Mononuclear cell (primary cell): ENCODE measurements around the gene TLE1. TPM values are rescaled to one million over a fixed set of nuclear protein-coding genes. Genes with fewer than 3 reads are reported as not detected.

ENCODE experiments used
- H3K27me3 ChIP-seq: 2 replicates; pipeline ENCODE4 v1.6.0; 2011; ENCODE audit warnings: low read length, control low read depth; ENCODE audit not compliant: insufficient read depth
- H3K4me1 ChIP-seq: 2 replicates; pipeline ENCODE4 v1.5.1; 2011; ENCODE audit warnings: mild to moderate bottlenecking, low read length, control low read depth; ENCODE audit not compliant: insufficient read depth
- H3K4me3 ChIP-seq: 2 replicates; pipeline ENCODE4 v1.5.1; 2011; ENCODE audit warnings: mild to moderate bottlenecking, low read length, moderate library complexity
- H3K9me3 ChIP-seq: 2 replicates; pipeline ENCODE4 v1.5.1; 2011; ENCODE audit warnings: low read depth, mild to moderate bottlenecking, control low read depth, low read length
- total RNA-seq: library from RNA; depleted of rRNA; stranded (reverse); fragments of >200 nt; gene quantifications from one replicate; pipeline ENCODE4 v1.2.3, GENCODE V29; 2012

The TLE1 gene
- total RNA-seq, 1 donor, result 27.2 TPM

DNA sequence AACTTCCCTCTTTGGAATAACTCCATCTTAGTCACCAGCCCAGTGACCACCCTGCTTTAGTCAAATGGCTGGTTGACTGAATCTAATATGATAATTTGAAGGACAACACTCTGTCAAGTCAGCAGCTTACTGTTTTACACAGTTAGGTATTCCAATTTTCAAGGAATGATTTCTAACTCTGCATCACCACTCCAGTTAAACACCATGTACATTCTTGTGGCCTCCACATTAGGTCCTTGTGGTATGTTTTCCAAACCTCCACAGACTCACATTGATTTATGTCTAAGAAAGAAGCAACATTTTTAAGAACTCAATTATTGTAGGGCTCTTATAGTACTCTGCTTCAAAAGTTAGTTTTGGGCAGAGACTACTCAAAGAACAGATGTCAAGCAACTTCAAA, 110.7 kb downstream of the TLE1 start:
- no peak overlapping the region for H3K4me3 ChIP-seq
- no peaks in the 10 kb centered on the region for H3K27me3 ChIP-seq
- H3K4me1 ChIP-seq, result no peaks in the 10 kb centered on the region
- no peaks in the 10 kb centered on the region for H3K9me3 ChIP-seq

DNA sequence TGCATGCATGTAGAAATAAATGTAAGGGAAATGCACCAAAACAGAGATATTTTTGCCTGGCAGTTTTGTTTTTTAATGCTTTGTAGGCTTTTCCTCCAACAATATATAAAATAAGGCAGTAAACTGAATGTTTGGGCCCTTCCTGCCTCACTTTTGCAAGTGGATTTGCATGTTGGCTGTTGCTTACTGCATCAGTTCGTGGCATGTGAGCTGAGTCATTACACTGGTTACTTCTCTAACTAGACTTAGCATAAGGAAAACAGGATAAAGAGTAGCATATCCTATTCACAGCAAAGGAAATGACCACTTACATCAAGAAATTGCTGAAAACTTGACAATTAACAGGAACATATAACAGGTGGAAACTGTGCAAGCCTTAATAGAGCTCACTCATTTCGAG, 113.4 kb downstream of the TLE1 start:
- Histone ChIP-seq H3K9me3 (no peaks in the 10 kb centered on the region), H3K27me3 (no peaks in the 10 kb centered on the region), H3K4me1 (no peaks in the 10 kb centered on the region), H3K4me3 (no peak overlapping the region)

DNA sequence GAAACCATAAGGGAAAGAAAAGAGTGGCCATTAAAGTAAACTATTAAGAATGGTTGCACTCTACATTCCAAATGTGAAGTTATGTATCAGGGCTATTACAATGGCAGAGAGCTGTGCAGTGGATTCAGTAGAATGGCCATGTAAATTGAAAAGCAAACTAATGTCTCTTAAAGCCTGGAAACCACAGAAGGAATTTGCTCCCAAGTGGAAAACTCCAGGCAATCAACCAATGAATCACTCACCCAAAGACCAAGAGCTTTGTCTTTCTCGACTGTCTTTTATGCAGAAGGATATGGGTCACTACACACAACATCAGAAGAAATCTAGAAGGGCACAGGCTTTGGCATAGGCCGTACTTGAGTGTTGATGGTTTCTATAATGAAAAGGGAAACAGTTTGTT, 114.9 kb downstream of the TLE1 start:
- H3K27me3 ChIP-seq, result no peaks in the 10 kb centered on the region
- no peak overlapping the region for H3K4me3 ChIP-seq
- H3K4me1 ChIP-seq, result no peaks in the 10 kb centered on the region
- H3K9me3 ChIP-seq, result no peaks in the 10 kb centered on the region

DNA sequence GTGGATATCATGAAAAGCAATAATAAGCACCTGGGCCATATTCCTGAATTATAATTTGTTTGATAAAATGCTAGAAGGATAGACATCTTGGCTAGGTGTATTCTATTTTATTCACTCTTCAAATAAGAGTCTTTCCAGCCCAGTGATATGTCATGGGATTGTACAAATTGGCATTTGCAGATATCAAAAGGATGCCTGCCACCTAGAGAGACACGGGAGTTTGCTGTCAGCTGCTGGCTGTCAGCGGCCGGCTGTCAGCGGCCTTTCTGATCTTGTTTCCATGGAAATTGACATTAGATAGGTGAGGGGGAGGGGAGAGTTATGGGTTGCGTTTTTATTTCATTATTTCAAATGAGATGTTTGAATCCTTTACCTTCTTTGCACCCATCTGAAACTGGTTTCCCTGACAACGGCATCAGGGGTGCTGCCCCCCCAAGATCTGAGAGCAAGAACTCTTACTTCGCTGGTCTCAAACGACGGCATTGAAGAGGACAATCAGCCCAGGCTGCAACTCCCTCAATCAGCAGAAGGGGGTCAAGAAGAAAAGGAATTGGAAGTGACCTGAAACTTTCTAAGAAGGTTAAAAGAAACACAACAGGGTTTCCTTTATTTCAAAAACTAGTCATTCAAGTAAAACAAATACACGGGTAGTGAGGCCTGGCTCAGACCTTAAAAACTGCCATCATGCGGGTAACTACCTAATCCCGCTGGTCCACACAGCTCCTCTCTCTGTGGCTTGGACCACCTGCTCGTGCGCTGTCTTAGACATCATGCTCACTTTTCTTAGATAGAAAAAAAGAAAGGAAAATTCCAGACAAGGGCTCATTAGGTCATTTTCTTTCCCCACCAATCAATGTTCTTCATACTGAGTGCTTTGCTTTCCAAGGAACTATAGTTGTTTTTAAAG, 115.7 kb downstream of the TLE1 start:
- no peak overlapping the region for H3K4me3 ChIP-seq
- H3K4me1 ChIP-seq, result no peaks in the 10 kb centered on the region
- no peaks in the 10 kb centered on the region for H3K9me3 ChIP-seq
- H3K27me3 ChIP-seq, result no peaks in the 10 kb centered on the region

DNA sequence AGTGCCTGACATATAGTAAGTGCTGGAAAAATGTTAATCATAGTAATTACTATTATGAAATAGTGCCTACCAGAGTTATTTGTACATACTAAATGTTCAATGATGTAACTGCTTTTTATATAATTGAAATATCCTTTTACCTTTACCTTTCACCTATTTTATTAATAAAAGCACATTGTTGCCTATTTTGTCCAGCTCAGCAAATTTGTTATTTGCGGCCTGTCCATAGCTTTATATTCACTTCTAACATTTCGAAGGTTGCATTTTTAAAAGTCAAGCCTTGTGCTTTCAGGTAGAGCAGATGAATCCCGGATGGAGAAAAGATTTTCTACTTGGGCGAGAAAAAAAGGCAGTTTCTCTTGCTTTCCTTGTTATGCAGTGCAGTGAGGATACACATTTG, 119.3 kb downstream of the TLE1 start:
- no peaks in the 10 kb centered on the region for H3K27me3 ChIP-seq
- H3K4me1 ChIP-seq, result no peaks in the 10 kb centered on the region
- H3K4me3 ChIP-seq, result no peak overlapping the region
- no peaks in the 10 kb centered on the region for H3K9me3 ChIP-seq

DNA sequence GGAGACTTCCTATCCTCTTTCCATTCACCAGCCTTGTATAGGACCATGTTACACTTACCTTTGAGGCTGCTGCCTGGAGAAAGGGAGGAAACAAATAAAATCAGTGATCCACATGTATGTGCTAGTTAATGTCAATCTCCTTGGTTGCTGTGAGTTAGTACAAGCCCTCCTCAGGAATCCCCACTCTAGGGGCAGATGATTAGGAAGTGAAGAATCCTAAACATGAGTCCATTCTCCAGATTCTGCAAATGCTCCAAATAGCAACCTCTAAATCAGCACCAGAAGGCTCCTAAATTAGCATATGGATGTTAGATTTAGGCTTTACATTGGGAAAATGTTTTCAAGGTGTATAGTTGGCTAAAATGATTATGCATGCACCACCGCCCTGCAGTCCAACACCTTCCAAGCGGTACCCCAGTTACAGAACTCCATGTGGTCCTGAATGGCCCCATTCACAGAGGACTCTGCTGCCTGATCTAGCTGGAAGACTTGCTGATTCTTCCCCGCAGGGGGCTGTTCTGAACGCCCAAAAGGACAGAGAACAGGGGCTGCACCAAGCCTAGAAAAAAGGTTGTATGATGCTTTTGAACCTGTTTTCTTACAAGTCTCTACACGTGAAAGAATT, 123.2 kb downstream of the TLE1 start:
- Histone ChIP-seq H3K9me3 (no peaks in the 10 kb centered on the region), H3K4me1 (no peaks in the 10 kb centered on the region), H3K4me3 (no peak overlapping the region), H3K27me3 (no peaks in the 10 kb centered on the region)

DNA sequence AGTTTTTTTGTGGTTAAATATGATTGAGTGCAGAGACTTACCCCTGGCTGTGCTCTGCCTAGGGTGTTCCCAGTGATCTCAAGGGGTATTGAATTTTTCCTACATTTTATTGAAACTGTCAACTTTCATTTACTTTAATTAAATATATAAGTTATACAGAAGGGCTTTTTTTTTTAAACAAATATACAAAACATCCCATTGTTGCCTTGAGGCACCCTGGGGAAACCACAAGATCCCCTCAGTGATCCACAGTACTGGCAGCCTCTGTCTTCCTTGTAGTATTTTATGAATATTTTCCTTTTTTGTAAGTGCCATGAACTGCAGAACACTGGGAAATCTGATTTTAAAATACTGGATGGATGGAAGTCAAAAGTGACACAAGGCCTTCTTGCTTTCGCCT, 123.7 kb downstream of the TLE1 start:
- Histone ChIP-seq H3K27me3 (no peaks in the 10 kb centered on the region), H3K4me1 (no peaks in the 10 kb centered on the region), H3K9me3 (no peaks in the 10 kb centered on the region), H3K4me3 (no peak overlapping the region)

DNA sequence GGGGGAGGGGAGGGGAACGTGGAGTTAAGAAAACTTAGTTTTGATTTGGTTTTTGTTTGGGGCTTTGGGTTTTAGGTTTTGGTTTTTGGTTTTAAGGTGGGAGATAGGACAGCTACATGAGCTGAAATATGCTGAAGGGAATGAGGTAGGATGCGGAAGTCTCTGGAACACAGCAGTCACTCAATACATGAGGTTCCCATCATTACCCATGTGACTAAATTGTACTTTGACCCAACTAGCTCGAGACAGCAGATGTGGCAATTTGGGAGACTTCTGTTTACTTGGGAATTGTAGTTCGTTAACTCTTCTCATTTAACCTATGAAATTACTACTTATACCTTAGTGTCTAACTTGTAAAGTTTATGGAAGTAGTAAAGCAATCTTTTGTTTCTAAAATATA, 124.2 kb downstream of the TLE1 start:
- Histone ChIP-seq H3K27me3 (no peaks in the 10 kb centered on the region), H3K4me3 (no peak overlapping the region), H3K4me1 (no peaks in the 10 kb centered on the region), H3K9me3 (no peaks in the 10 kb centered on the region)

DNA sequence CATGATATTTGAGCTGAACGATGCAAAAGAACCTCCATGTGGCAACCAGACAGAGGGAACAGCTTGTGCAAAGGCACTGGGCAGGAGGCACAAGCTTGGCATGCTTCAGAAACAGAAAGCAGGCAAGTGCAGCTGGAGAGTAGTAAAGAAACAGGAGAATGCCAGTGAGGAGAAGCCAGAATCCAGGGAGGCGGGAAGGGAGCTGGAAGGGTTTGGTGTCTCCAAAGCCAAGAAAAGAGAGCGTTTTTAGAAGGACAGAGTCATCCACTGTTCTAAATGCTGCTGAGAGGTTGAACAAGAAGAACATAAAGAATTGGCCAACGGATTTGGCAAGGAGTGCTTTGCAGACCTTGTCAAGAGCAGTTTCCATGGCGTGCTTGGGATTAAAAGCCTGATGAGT, 124.7 kb downstream of the TLE1 start:
- Histone ChIP-seq H3K27me3 (no peaks in the 10 kb centered on the region), H3K9me3 (no peaks in the 10 kb centered on the region), H3K4me3 (no peak overlapping the region), H3K4me1 (no peaks in the 10 kb centered on the region)

DNA sequence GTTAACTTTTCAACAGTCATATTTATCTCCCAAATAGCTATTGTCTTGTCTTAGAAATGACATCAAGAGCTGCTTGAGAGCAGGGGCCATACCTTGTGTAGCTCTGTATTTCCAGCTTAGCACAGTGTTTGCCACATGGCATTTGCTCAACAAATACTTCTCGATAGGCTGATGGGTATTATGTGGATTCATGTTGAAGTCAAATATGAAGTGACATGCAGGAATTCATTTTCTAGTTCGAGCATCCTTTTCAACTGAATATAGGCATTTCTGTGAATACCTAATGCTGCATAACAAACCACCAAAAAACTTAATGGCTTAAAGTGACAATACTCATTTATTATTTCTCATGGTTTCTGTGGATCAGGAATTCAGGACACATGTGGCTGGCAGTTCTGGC, 125.6 kb downstream of the TLE1 start:
- Histone ChIP-seq H3K27me3 (no peaks in the 10 kb centered on the region), H3K4me3 (no peak overlapping the region), H3K9me3 (no peaks in the 10 kb centered on the region), H3K4me1 (no peaks in the 10 kb centered on the region)

DNA sequence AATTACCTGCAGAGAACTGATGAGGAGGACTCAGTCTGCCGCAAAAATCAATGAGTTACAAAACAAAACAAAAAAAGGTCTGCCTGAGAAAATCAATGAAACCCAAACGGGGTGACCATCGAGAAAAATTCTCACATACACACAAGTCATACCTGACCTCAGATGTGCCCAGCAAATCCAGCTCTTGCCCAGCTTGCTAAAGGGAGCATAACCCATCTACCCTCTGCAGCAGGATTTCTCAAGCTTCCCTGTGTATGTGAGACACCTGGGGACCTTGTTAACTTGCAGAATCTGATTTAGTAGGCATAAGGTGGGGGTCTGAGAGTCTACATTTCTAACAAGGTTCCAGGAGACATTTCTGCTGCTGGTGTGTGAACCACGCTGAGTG, 126.3 kb downstream of the TLE1 start:
- Histone ChIP-seq H3K4me3 (no peak overlapping the region), H3K27me3 (no peaks in the 10 kb centered on the region), H3K4me1 (no peaks in the 10 kb centered on the region), H3K9me3 (no peaks in the 10 kb centered on the region)

DNA sequence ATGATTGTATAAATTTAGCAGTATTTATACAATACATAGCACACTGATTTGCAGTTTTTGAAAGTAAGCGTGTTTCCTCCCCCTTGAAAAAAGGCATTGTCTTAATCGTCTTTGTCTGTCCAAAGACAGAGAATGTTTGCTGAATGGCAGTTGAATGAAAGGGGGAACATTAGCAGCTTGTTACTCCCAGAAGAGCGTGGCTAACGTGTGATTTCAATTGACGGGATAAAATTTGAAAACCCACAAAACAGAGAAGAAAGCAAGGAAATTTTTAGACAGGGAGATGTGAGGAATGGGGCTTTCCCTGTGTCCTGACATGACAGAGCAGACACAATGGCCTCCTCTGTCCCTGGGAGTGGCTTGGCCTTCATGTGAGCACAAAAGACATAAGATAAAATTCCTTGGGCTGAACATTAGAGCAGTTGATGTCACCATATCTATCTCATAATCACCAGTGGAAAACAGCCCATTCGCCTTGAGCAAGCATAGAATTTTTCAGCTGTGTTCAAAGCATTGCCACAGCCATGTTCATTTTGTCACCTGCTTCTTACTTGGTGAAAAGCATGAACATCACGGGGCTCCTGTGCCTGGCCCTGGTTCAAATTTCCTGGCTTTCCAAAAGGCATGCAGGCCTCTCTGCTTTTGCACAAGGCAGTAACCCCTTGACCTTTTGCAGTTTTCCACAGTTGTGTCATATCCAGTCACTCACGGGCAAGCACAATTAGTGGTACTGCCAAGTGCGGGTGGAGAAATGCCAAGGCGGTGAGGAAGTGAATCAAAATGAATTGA, 126.9 kb downstream of the TLE1 start:
- Histone ChIP-seq H3K9me3 (no peaks in the 10 kb centered on the region), H3K27me3 (no peaks in the 10 kb centered on the region), H3K4me3 (no peak overlapping the region), H3K4me1 (no peaks in the 10 kb centered on the region)

DNA sequence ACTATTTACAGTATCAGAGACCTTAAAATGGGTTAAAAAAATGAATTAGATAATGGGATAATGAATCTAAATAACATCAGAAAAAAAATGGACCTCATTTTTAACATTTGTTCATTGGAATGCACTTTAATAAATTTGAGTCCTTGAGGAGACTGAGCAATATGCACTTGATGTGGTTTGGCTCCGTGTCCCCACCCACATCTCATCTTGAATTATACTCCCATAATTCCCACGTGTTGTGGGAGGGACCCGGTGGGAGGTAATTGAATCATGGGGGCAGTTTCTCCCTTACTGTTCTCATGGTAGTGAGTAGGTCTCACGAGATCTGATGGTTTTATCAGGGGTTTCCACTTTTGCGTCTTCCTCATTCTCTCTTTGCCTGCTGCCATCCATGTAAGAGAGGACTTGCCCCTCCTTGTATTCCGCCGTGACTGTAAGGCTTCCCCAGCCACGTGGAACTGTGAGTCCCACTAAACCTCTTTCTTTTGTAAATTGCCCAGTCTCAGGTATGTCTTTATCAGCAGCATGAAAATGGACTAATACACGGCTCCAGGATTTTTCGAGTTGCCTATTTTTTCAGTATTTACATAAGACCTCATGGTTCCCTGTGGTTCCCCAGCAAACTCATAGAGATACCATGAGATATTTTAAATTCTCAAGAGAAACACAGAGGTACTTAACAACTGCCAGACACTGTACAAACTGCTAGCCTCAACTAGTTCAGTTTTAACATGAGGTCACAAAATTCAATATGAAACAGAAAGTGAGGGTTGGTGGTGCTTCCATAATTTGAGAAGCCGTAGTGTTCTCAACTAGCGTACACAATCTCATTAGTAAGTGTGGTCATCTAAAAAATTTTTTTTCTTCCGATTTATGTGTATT, 128.3 kb downstream of the TLE1 start:
- no peaks in the 10 kb centered on the region for H3K4me1 ChIP-seq
- no peaks in the 10 kb centered on the region for H3K9me3 ChIP-seq
- H3K4me3 ChIP-seq, result no peak overlapping the region
- H3K27me3 ChIP-seq, result no peaks in the 10 kb centered on the region

DNA sequence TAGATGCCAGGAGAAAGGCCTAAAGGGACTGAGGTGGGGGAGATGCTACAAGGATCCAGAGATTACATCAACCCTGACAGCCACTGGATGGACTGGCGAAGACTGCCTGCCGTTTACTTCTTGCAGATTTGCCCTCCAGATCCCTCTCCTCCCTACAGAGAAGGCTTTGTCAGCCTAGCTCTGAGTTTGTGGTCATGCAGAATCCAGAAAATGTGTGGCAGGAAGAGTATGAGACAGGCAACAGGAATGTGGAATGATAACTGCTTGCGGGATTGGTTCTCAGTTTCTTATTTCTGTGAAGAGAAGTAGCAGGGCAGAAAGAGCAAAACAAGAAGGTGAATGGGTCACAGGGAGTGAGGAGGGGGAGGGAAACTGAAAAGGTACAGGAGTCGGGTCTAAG, 129.6 kb downstream of the TLE1 start:
- H3K9me3 ChIP-seq, result no peaks in the 10 kb centered on the region
- H3K27me3 ChIP-seq, result no peaks in the 10 kb centered on the region
- H3K4me1 ChIP-seq, result no peaks in the 10 kb centered on the region
- no peak overlapping the region for H3K4me3 ChIP-seq
